ENCODE results near the gene PPP6R1. TPM values are rescaled to one million over a fixed set of nuclear protein-coding genes. Genes with fewer than 3 reads are reported as not detected.

PPP6R1 gene
- total RNA-seq, 1 donor from 2014 or later: 11.4 TPM

GRCh38 chr19:55279770-55280643, 21.2 kb upstream of the PPP6R1 start, which contains the start of gene HSPBP1:
HSPBP1 (minus strand) TSS chr19:55280110; CDS start chr19:55279608, 502 bp downstream.
- peak; percentile 88 for DNase-seq

GRCh38 chr19:55279340-55279739, 20.5 kb upstream of the PPP6R1 start:
- DNase-seq: no peak

GRCh38 chr19:55278391-55279135, 19.7 kb upstream of the PPP6R1 start:
- DNase-seq: no peak

- no peak for DNase-seq
Measured at GRCh38 chr19:55277494-55277893, 18.7 kb upstream of the PPP6R1 start.

GRCh38 chr19:55276720-55277430, 18.1 kb upstream of the PPP6R1 start:
- DNase-seq: no peak

- no peak for DNase-seq
Measured at GRCh38 chr19:55275851-55276719, 17.3 kb upstream of the PPP6R1 start.

- DNase-seq: no peak
Measured at GRCh38 chr19:55273978-55274707, 15.3 kb upstream of the PPP6R1 start.

- no peak for DNase-seq
Measured at GRCh38 chr19:55272142-55272541, 13.3 kb upstream of the PPP6R1 start.

GRCh38 chr19:55270172-55270942, 11.5 kb upstream of the PPP6R1 start:
- no peak for DNase-seq

- no peak for DNase-seq
Measured at GRCh38 chr19:55269299-55269698, 10.5 kb upstream of the PPP6R1 start.

GRCh38 chr19:55266840-55267239, 8.0 kb upstream of the PPP6R1 start:
- no peak for DNase-seq

- DNase-seq: no peak
Measured at GRCh38 chr19:55266404-55266803, 7.6 kb upstream of the PPP6R1 start.

GRCh38 chr19:55265723-55266386, 7.0 kb upstream of the PPP6R1 start:
- DNase-seq: no peak

GRCh38 chr19:55265173-55265572, 6.4 kb upstream of the PPP6R1 start:
- DNase-seq: no peak

GRCh38 chr19:55264531-55264930, 5.7 kb upstream of the PPP6R1 start:
- DNase-seq: no peak

GRCh38 chr19:55262359-55262758, 3.5 kb upstream of the PPP6R1 start:
- no peak for DNase-seq

- DNase-seq: no peak
Measured at GRCh38 chr19:55261671-55262126, 2.9 kb upstream of the PPP6R1 start.

GRCh38 chr19:55259540-55260210, 858 bp upstream of the PPP6R1 start:
- no peak for DNase-seq

- DNase-seq: no peak
Measured at GRCh38 chr19:55258476-55258827, 365 bp downstream of the PPP6R1 start.

All from occipital lobe (tissue), 2 donors.